ENCODE results near the gene DKK3.

The DKK3 gene

GRCh38 chr11:11966354-11966741 lies 42.1 kb downstream of the DKK3 start:
- H2AFZ ChIP-seq (ENCODE audit: low read depth, low read length): no peak overlapping the region
- H3K4me3 ChIP-seq (ENCODE audit: low read depth in 1 of 2, low read length in 2 of 2): no peak overlapping the region
- no peaks in the 10 kb centered on the region for H3K79me2 ChIP-seq (ENCODE audit: insufficient read depth, low read length)
- H3K9ac ChIP-seq (ENCODE audit: low read depth, low read length): no peak overlapping the region
- peaks cover 3% of the 10 kb centered on the region; the same call in 1 of the 2 replicates for H4K20me1 ChIP-seq (ENCODE audit: insufficient read depth, low read length)
- no peaks in the 10 kb centered on the region for H3K36me3 ChIP-seq (ENCODE audit: insufficient read depth, low read length)
- H3K9me3 ChIP-seq (ENCODE audit: insufficient read depth, low read length, severe bottlenecking): no peaks in the 10 kb centered on the region
- no peaks in the 10 kb centered on the region for H3K4me1 ChIP-seq (ENCODE audit: insufficient read depth, low read length)
- no peak for TF ChIP-seq EZH2 (IDR thresholded peaks at IDR 0.05; ENCODE audit: borderline replicate concordance, low read depth, low read length, severe bottlenecking)
- no peak for TF ChIP-seq CTCF (IDR thresholded peaks at IDR 0.05; ENCODE audit: borderline replicate concordance, extremely low read depth, low read length, poor library complexity, severe bottlenecking)
- no peak for DNase-seq
- no peak overlapping the region for H3K27ac ChIP-seq (ENCODE audit: low read length)
- H3K4me2 ChIP-seq (ENCODE audit: insufficient read depth, low read length): no peak overlapping the region
- peaks cover 4% of the 10 kb centered on the region for H3K27me3 ChIP-seq (ENCODE audit: insufficient read depth, low read length, poor library complexity)
- no peak for ATAC-seq (ENCODE audit: insufficient read depth, low read depth)

- H3K9me3 ChIP-seq (ENCODE audit: insufficient read depth, low read length, severe bottlenecking): no peaks in the 10 kb centered on the region
- peaks cover 4% of the 10 kb centered on the region for H3K27me3 ChIP-seq (ENCODE audit: insufficient read depth, low read length, poor library complexity)
- H3K36me3 ChIP-seq (ENCODE audit: insufficient read depth, low read length): no peaks in the 10 kb centered on the region
- no peak overlapping the region for H2AFZ ChIP-seq (ENCODE audit: low read depth, low read length)
- H3K79me2 ChIP-seq (ENCODE audit: insufficient read depth, low read length): no peaks in the 10 kb centered on the region
- peaks cover 3% of the 10 kb centered on the region; the same call in 1 of the 2 replicates for H4K20me1 ChIP-seq (ENCODE audit: insufficient read depth, low read length)
- H3K4me3 ChIP-seq (ENCODE audit: low read depth in 1 of 2, low read length in 2 of 2): no peak overlapping the region
- peaks cover 1% of the 10 kb centered on the region for H3K4me1 ChIP-seq (ENCODE audit: insufficient read depth, low read length)
- H3K4me2 ChIP-seq (ENCODE audit: insufficient read depth, low read length): no peak overlapping the region
- no peak overlapping the region for H3K9ac ChIP-seq (ENCODE audit: low read depth, low read length)
- no peak for TF ChIP-seq CTCF (IDR thresholded peaks at IDR 0.05; ENCODE audit: borderline replicate concordance, extremely low read depth, low read length, poor library complexity, severe bottlenecking)
- TF ChIP-seq EZH2 (IDR thresholded peaks at IDR 0.05; ENCODE audit: borderline replicate concordance, low read depth, low read length, severe bottlenecking): no peak
- no peak for DNase-seq
- no peak overlapping the region for H3K27ac ChIP-seq (ENCODE audit: low read length)
- ATAC-seq (ENCODE audit: insufficient read depth, low read depth): no peak
Measured at GRCh38 chr11:11965656-11966353, 42.6 kb downstream of the DKK3 start.

GRCh38 chr11:11965192-11965591 lies 43.2 kb downstream of the DKK3 start:
- ATAC-seq (ENCODE audit: insufficient read depth, low read depth): no peak
- Histone ChIP-seq H3K79me2 (ENCODE audit: insufficient read depth, low read length) (no peaks in the 10 kb centered on the region), H2AFZ (ENCODE audit: low read depth, low read length) (no peak overlapping the region), H3K27ac (ENCODE audit: low read length) (no peak overlapping the region), H3K4me1 (ENCODE audit: insufficient read depth, low read length) (peaks cover 7% of the 10 kb centered on the region), H3K27me3 (ENCODE audit: insufficient read depth, low read length, poor library complexity) (no peaks in the 10 kb centered on the region), H3K9ac (ENCODE audit: low read depth, low read length) (no peak overlapping the region), H4K20me1 (ENCODE audit: insufficient read depth, low read length) (peaks cover 5% of the 10 kb centered on the region; the same call in 1 of the 2 replicates), H3K4me2 (ENCODE audit: insufficient read depth, low read length) (no peak overlapping the region), H3K36me3 (ENCODE audit: insufficient read depth, low read length) (no peaks in the 10 kb centered on the region), H3K4me3 (ENCODE audit: low read depth in 1 of 2, low read length in 2 of 2) (no peak overlapping the region), H3K9me3 (ENCODE audit: insufficient read depth, low read length, severe bottlenecking) (no peaks in the 10 kb centered on the region)
- TF ChIP-seq EZH2 (IDR thresholded peaks at IDR 0.05; ENCODE audit: borderline replicate concordance, low read depth, low read length, severe bottlenecking) (no peak), CTCF (IDR thresholded peaks at IDR 0.05; ENCODE audit: borderline replicate concordance, extremely low read depth, low read length, poor library complexity, severe bottlenecking) (no peak)
- DNase-seq: no peak
